ENCODE data around the gene AFF3. TPM values are rescaled to one million over a fixed set of nuclear protein-coding genes. Genes with fewer than 3 reads are reported as not detected.

AFF3 gene
- total and polyA plus RNA-seq, 2 experiments from 2014 or later: 7.3 to 7.8 TPM

GRCh38 chr2:100125626-100126025 is 16.8 kb downstream of the AFF3 start:
- DNase-seq (ENCODE audit: low spot score): no peak
- no peaks in the 10 kb centered on the region for H3K36me3 ChIP-seq (replicated peaks; ENCODE audit: insufficient read depth, low read depth)
- H3K9me2 ChIP-seq (replicated peaks; ENCODE audit: insufficient read depth): no peaks in the 10 kb centered on the region
- H3K27ac ChIP-seq: no peak overlapping the region
- H4K20me1 ChIP-seq (ENCODE audit: insufficient read depth, poor library complexity, severe bottlenecking): no peaks in the 10 kb centered on the region
- no peak overlapping the region for H3K4me3 ChIP-seq
- H3K4me1 ChIP-seq (ENCODE audit: insufficient read depth): no peaks in the 10 kb centered on the region
- H2AFZ ChIP-seq: no peak overlapping the region
- H3K4me2 ChIP-seq: no peak overlapping the region
- 81% methylated on average over 2 of the region's 2 CpGs for WGBS (ENCODE audit: low lambda C conversion rate, missing lambda C conversion rate)
- no peaks in the 10 kb centered on the region for H3K79me2 ChIP-seq
- TF ChIP-seq EZH2 (IDR thresholded peaks at IDR 0.05; ENCODE audit: borderline replicate concordance) (no peak), CTCF (IDR thresholded peaks at IDR 0.05; ENCODE audit: poor library complexity) (no peak), EZH2phosphoT487 (IDR thresholded peaks at IDR 0.05; ENCODE audit: low read depth, severe bottlenecking, unreplicated experiment) (no peak)
- no peaks in the 10 kb centered on the region for H3K9me3 ChIP-seq (ENCODE audit: low read depth)
- no peaks in the 10 kb centered on the region for H3K27me3 ChIP-seq

GRCh38 chr2:100124761-100125160 is 17.6 kb downstream of the AFF3 start:
- no peak for DNase-seq (ENCODE audit: low spot score)
- no peaks in the 10 kb centered on the region for H4K20me1 ChIP-seq (ENCODE audit: insufficient read depth, poor library complexity, severe bottlenecking)
- no peak overlapping the region for H3K27ac ChIP-seq
- 83% methylated on average over 1 of the region's 1 CpG for WGBS (ENCODE audit: low lambda C conversion rate, missing lambda C conversion rate)
- H3K79me2 ChIP-seq: no peaks in the 10 kb centered on the region
- TF ChIP-seq CTCF (IDR thresholded peaks at IDR 0.05; ENCODE audit: poor library complexity) (no peak), EZH2phosphoT487 (IDR thresholded peaks at IDR 0.05; ENCODE audit: low read depth, severe bottlenecking, unreplicated experiment) (no peak), EZH2 (IDR thresholded peaks at IDR 0.05; ENCODE audit: borderline replicate concordance) (no peak)
- no peaks in the 10 kb centered on the region for H3K9me3 ChIP-seq (ENCODE audit: low read depth)
- H3K4me3 ChIP-seq: no peak overlapping the region
- no peaks in the 10 kb centered on the region for H3K27me3 ChIP-seq
- no peak overlapping the region for H2AFZ ChIP-seq
- no peaks in the 10 kb centered on the region for H3K36me3 ChIP-seq (replicated peaks; ENCODE audit: insufficient read depth, low read depth)
- H3K4me2 ChIP-seq: no peak overlapping the region
- no peaks in the 10 kb centered on the region for H3K4me1 ChIP-seq (ENCODE audit: insufficient read depth)
- no peaks in the 10 kb centered on the region for H3K9me2 ChIP-seq (replicated peaks; ENCODE audit: insufficient read depth)

- Histone ChIP-seq H3K9me2 (replicated peaks; ENCODE audit: insufficient read depth) (no peaks in the 10 kb centered on the region), H2AFZ (no peak overlapping the region), H3K9me3 (ENCODE audit: low read depth) (no peaks in the 10 kb centered on the region), H3K4me3 (no peak overlapping the region), H4K20me1 (ENCODE audit: insufficient read depth, poor library complexity, severe bottlenecking) (no peaks in the 10 kb centered on the region), H3K4me1 (ENCODE audit: insufficient read depth) (no peaks in the 10 kb centered on the region), H3K27ac (no peak overlapping the region), H3K27me3 (no peaks in the 10 kb centered on the region), H3K36me3 (replicated peaks; ENCODE audit: insufficient read depth, low read depth) (no peaks in the 10 kb centered on the region), H3K79me2 (no peaks in the 10 kb centered on the region), H3K4me2 (no peak overlapping the region)
- TF ChIP-seq EZH2 (IDR thresholded peaks at IDR 0.05; ENCODE audit: borderline replicate concordance): no peak
- 89% methylated on average over 4 of the region's 4 CpGs for WGBS (ENCODE audit: low lambda C conversion rate, missing lambda C conversion rate)
- DNase-seq (ENCODE audit: low spot score): no peak
Measured at GRCh38 chr2:100121124-100121718, 21.2 kb downstream of the AFF3 start.

GRCh38 chr2:100119235-100119634 is 23.2 kb downstream of the AFF3 start:
- Histone ChIP-seq H3K9me3 (ENCODE audit: low read depth) (no peaks in the 10 kb centered on the region), H3K36me3 (replicated peaks; ENCODE audit: insufficient read depth, low read depth) (no peaks in the 10 kb centered on the region), H3K4me1 (ENCODE audit: insufficient read depth) (no peaks in the 10 kb centered on the region), H4K20me1 (ENCODE audit: insufficient read depth, poor library complexity, severe bottlenecking) (no peaks in the 10 kb centered on the region), H3K4me3 (no peak overlapping the region), H3K79me2 (no peaks in the 10 kb centered on the region), H3K4me2 (no peak overlapping the region), H3K9me2 (replicated peaks; ENCODE audit: insufficient read depth) (no peaks in the 10 kb centered on the region), H3K27me3 (no peaks in the 10 kb centered on the region), H3K27ac (no peak overlapping the region), H2AFZ (no peak overlapping the region)
- TF ChIP-seq CTCF (IDR thresholded peaks at IDR 0.05; ENCODE audit: poor library complexity) (no peak), EZH2 (IDR thresholded peaks at IDR 0.05; ENCODE audit: borderline replicate concordance) (no peak), EZH2phosphoT487 (IDR thresholded peaks at IDR 0.05; ENCODE audit: low read depth, severe bottlenecking, unreplicated experiment) (no peak)
- no peak for DNase-seq (ENCODE audit: low spot score)
- WGBS (ENCODE audit: low lambda C conversion rate, missing lambda C conversion rate): 27% methylated on average over 1 of the region's 1 CpG

Data from hepatocyte (in vitro differentiated cells).